ENCODE data around the gene NCOA1.
"Not testable (repeated sequence)": the region's sequence is repeated elsewhere in the genome, so short reads cannot be mapped to it uniquely, and the experiment has no call there.

The NCOA1 gene

DNA sequence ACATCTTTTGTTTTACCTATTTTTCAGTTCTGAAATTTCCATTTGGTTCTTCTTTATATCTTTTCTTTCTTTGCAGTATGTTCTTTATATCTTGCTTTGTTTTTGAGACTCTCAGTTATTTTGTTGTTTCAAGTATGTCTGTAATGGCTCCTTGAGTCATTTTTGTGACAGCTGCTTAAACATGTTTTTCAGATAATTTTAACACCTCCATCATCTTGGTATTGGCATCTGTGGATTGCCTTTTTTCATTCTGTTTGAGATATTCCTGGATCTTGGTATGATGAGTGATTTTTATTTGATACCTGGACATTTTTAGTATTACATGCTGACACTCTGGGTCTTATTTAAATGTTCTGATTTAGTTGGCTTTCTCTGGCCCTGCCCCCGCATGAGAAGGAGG, 89.5 kb downstream of the NCOA1 start (continued):
- TF ChIP-seq, protein P1, sequence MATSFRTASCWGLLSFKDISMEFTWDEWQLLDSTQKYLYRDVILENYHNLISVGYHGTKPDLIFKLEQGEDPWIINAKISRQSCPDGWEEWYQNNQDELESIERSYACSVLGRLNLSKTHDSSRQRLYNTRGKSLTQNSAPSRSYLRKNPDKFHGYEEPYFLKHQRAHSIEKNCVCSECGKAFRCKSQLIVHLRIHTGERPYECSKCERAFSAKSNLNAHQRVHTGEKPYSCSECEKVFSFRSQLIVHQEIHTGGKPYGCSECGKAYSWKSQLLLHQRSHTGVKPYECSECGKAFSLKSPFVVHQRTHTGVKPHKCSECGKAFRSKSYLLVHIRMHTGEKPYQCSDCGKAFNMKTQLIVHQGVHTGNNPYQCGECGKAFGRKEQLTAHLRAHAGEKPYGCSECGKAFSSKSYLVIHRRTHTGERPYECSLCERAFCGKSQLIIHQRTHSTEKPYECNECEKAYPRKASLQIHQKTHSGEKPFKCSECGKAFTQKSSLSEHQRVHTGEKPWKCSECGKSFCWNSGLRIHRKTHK (tag by site-specific recombination; IDR thresholded peaks at IDR 0.05), result no peak
- TF ChIP-seq ZNF510 (tag by site-specific recombination; IDR thresholded peaks at IDR 0.05; ENCODE audit: insufficient replicate concordance) (no peak), SP3 (tag by site-specific recombination; IDR thresholded peaks at IDR 0.05) (no peak), ZNF777 (tag by site-specific recombination; IDR thresholded peaks at IDR 0.05; ENCODE audit: borderline replicate concordance) (no peak)
- TF ChIP-seq, protein P2, sequence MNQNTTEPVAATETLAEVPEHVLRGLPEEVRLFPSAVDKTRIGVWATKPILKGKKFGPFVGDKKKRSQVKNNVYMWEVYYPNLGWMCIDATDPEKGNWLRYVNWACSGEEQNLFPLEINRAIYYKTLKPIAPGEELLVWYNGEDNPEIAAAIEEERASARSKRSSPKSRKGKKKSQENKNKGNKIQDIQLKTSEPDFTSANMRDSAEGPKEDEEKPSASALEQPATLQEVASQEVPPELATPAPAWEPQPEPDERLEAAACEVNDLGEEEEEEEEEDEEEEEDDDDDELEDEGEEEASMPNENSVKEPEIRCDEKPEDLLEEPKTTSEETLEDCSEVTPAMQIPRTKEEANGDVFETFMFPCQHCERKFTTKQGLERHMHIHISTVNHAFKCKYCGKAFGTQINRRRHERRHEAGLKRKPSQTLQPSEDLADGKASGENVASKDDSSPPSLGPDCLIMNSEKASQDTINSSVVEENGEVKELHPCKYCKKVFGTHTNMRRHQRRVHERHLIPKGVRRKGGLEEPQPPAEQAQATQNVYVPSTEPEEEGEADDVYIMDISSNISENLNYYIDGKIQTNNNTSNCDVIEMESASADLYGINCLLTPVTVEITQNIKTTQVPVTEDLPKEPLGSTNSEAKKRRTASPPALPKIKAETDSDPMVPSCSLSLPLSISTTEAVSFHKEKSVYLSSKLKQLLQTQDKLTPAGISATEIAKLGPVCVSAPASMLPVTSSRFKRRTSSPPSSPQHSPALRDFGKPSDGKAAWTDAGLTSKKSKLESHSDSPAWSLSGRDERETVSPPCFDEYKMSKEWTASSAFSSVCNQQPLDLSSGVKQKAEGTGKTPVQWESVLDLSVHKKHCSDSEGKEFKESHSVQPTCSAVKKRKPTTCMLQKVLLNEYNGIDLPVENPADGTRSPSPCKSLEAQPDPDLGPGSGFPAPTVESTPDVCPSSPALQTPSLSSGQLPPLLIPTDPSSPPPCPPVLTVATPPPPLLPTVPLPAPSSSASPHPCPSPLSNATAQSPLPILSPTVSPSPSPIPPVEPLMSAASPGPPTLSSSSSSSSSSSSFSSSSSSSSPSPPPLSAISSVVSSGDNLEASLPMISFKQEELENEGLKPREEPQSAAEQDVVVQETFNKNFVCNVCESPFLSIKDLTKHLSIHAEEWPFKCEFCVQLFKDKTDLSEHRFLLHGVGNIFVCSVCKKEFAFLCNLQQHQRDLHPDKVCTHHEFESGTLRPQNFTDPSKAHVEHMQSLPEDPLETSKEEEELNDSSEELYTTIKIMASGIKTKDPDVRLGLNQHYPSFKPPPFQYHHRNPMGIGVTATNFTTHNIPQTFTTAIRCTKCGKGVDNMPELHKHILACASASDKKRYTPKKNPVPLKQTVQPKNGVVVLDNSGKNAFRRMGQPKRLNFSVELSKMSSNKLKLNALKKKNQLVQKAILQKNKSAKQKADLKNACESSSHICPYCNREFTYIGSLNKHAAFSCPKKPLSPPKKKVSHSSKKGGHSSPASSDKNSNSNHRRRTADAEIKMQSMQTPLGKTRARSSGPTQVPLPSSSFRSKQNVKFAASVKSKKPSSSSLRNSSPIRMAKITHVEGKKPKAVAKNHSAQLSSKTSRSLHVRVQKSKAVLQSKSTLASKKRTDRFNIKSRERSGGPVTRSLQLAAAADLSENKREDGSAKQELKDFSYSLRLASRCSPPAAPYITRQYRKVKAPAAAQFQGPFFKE (tag by site-specific recombination; IDR thresholded peaks at IDR 0.05; ENCODE audit: borderline replicate concordance), result no peak

DNA sequence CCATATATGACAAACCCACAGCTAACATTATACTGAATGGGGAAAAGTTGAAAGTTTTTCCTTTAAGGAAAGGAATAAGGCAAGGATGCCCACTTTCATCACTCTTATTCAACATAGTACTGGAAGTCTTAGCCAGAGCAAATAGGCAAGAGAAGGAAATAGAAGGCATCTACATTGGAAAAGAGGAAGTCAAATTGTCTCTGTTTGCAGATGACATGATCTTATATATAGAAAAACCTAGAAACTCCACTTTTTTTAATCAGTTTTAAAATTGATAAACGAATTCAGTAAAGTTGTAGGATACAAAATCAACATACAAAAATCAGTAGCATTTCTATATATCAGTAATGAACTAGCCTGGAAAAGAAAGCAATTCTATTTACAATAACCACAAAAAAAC, 90.9 kb downstream of the NCOA1 start:
- POLR2A ChIA-PET; H3K4me3 ChIP-seq (ENCODE audit: low read depth, low read length); H3K36me3 ChIP-seq (ENCODE audit: control insufficient read depth in 2 of 2, insufficient read depth in 1 of 2, low read length in 2 of 2); H3K27ac ChIP-seq (ENCODE audit: extremely low read depth, low read depth, low read length); CTCF ChIA-PET; H3K9me3 ChIP-seq (ENCODE audit: control insufficient read depth, insufficient read depth, low read depth, low read length): not testable (repeated sequence)
- peaks cover 12% of the 10 kb centered on the region; the same call in 1 of the 2 replicates for H3K4me1 ChIP-seq (ENCODE audit: control insufficient read depth, insufficient read depth, low read length)

DNA sequence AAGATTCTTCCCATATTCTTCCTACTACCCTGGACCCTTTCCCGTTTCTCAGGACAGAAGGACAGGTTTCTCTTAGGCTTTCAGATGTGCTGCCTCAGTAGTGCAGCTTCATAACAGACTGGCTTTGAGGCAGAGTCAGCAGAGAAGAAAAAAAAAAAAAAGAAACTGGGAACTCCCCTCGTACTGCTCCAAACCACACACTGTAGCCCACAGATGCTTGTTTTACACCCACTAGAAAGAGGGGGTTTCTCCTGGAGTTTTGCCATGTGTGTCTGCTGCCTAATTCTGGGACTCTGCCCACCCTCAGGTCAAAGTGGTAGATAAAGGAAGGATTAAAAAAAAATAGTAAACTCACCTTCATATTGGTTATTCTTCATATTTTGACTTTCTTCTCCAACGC, 95.9 kb downstream of the NCOA1 start:
- CTCF ChIA-PET, result no interaction called here

DNA sequence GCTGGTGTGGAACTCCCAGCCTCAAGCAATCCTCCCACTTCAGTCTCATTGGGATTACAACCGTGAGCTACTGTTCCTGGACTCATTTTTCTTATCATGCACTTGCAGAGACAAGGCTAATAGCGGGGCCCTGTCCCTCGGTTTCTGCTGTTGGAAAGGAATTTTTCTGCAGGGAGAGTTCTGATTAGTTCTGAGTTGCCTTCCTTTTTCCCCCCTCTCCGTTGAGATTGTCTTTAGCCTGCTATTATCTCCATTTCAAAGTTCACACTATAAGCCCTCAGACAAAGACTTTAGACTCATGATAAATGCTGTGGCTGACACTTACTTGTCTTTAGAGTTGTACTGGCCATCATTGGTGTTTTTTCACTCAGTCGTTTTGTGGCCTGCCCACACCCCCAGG, 97.2 kb downstream of the NCOA1 start:
- TF ChIP-seq, protein P3, sequence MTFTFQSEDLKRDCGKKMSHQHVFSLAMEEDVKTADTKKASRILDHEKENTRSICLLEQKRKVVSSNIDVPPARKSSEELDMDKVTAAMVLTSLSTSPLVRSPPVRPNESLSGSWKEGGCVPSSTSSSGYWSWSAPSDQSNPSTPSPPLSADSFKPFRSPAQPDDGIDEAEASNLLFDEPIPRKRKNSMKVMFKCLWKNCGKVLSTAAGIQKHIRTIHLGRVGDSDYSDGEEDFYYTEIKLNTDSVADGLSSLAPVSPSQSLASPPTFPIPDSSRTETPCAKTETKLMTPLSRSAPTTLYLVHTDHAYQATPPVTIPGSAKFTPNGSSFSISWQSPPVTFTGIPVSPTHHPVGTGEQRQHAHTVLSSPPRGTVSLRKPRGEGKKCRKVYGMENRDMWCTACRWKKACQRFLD (tag by site-specific recombination; IDR thresholded peaks at IDR 0.05), result no peak
- TF ChIP-seq ZNF19 (tag by site-specific recombination; IDR thresholded peaks at IDR 0.05; ENCODE audit: low read depth) (no peak), ZNF341 (tag by site-specific recombination; IDR thresholded peaks at IDR 0.05; ENCODE audit: low read depth) (no peak), KLF16 (tag by site-specific recombination; IDR thresholded peaks at IDR 0.05) (no peak), ZNF707 (tag by site-specific recombination; IDR thresholded peaks at IDR 0.05) (no peak), ZBTB8A (tag by site-specific recombination; IDR thresholded peaks at IDR 0.05) (no peak)
- TF ChIP-seq, protein P4, sequence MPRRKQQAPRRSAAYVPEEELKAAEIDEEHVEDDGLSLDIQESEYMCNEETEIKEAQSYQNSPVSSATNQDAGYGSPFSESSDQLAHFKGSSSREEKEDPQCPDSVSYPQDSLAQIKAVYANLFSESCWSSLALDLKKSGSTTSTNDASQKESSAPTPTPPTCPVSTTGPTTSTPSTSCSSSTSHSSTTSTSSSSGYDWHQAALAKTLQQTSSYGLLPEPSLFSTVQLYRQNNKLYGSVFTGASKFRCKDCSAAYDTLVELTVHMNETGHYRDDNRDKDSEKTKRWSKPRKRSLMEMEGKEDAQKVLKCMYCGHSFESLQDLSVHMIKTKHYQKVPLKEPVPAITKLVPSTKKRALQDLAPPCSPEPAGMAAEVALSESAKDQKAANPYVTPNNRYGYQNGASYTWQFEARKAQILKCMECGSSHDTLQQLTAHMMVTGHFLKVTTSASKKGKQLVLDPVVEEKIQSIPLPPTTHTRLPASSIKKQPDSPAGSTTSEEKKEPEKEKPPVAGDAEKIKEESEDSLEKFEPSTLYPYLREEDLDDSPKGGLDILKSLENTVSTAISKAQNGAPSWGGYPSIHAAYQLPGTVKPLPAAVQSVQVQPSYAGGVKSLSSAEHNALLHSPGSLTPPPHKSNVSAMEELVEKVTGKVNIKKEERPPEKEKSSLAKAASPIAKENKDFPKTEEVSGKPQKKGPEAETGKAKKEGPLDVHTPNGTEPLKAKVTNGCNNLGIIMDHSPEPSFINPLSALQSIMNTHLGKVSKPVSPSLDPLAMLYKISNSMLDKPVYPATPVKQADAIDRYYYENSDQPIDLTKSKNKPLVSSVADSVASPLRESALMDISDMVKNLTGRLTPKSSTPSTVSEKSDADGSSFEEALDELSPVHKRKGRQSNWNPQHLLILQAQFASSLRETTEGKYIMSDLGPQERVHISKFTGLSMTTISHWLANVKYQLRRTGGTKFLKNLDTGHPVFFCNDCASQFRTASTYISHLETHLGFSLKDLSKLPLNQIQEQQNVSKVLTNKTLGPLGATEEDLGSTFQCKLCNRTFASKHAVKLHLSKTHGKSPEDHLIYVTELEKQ (tag by site-specific recombination; IDR thresholded peaks at IDR 0.05; ENCODE audit: borderline replicate concordance), result no peak
- TF ChIP-seq, protein P5, sequence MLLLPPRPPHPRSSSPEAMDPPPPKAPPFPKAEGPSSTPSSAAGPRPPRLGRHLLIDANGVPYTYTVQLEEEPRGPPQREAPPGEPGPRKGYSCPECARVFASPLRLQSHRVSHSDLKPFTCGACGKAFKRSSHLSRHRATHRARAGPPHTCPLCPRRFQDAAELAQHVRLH (tag by site-specific recombination; IDR thresholded peaks at IDR 0.05), result no peak
- Histone ChIP-seq H3K4me1 (ENCODE audit: control insufficient read depth, insufficient read depth, low read length) (peaks cover 8% of the 10 kb centered on the region; the same call in 1 of the 2 replicates), H3K36me3 (ENCODE audit: control insufficient read depth in 2 of 2, insufficient read depth in 1 of 2, low read length in 2 of 2) (peaks cover 0 to 5% of the 10 kb centered on the region in 2 experiments; a peak in 1 of 3 replicates), H3K4me3 (ENCODE audit: low read depth, low read length) (no peak overlapping the region), H3K9me3 (ENCODE audit: control insufficient read depth, insufficient read depth, low read depth, low read length) (no peaks in the 10 kb centered on the region), H3K27ac (ENCODE audit: extremely low read depth, low read depth, low read length) (no peak overlapping the region)
- ChIA-PET CTCF (no interaction called here), POLR2A (no interaction called here)

More for the DNA sequence above, 95.9 kb downstream of the NCOA1 start:
- POLR2A ChIA-PET, result no interaction called here
- no peak overlapping the region for H3K27ac ChIP-seq (ENCODE audit: extremely low read depth, low read depth, low read length)
- no peaks in the 10 kb centered on the region for H3K4me1 ChIP-seq (ENCODE audit: control insufficient read depth, insufficient read depth, low read length)
- TF ChIP-seq ZSCAN30 (tag by site-specific recombination; IDR thresholded peaks at IDR 0.05), result no peak
- peak; percentile 54 for TF ChIP-seq EGR2 (tag by site-specific recombination; IDR thresholded peaks at IDR 0.05; ENCODE audit: low read depth)
- TF ChIP-seq ZNF654 (tag by site-specific recombination; IDR thresholded peaks at IDR 0.05; ENCODE audit: low read depth), result no peak
- no peak for TF ChIP-seq ZNF121 (tag by site-specific recombination; IDR thresholded peaks at IDR 0.05)
- TF ChIP-seq ZEB2 (tag by site-specific recombination; IDR thresholded peaks at IDR 0.05), result no peak
- no peak for TF ChIP-seq ZNF837 (tag by site-specific recombination; IDR thresholded peaks at IDR 0.05)
- TF ChIP-seq WT1 (tag by site-specific recombination; IDR thresholded peaks at IDR 0.05), result no peak
- no peak for TF ChIP-seq ZFP37 (tag by site-specific recombination; IDR thresholded peaks at IDR 0.05)
- no peak for TF ChIP-seq SP3 (tag by site-specific recombination; IDR thresholded peaks at IDR 0.05)
- TF ChIP-seq ZFHX2 (tag by site-specific recombination; conservative IDR thresholded peaks at IDR 0.05), result 0 out of 2 replicates have a peak, but pooled peaks have one; percentile 14
- TF ChIP-seq ZNF473 (tag by site-specific recombination; IDR thresholded peaks at IDR 0.05), result no peak
- H3K4me3 ChIP-seq (ENCODE audit: low read depth, low read length), result no peak overlapping the region
- H3K9me3 ChIP-seq (ENCODE audit: control insufficient read depth, insufficient read depth, low read depth, low read length), result no peaks in the 10 kb centered on the region
- peaks cover 0 to 5% of the 10 kb centered on the region in 2 experiments; a peak in 1 of 3 replicates for H3K36me3 ChIP-seq (ENCODE audit: control insufficient read depth in 2 of 2, insufficient read depth in 1 of 2, low read length in 2 of 2)
